Measurements from ENCODE around the gene ZFAND3.

The ZFAND3 gene

DNA sequence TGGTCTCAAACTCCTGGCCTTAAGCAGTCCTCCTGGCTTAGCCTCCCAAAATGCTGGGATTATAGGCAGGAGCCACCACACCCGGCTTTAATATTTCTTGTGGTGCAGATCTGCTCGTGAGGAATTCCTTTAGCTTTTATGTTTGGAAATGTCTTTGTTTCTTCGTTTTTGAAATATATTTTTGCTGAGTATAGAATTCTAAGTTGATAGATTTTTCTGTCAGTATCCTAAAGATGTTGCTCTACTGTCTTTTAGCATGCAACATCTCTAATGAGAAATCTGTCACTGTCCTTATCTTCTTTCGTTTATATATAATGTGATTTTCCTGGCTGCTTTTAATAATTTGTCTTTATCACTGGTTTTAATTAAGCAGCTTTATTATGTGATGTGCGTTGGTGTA is 75.1 kb downstream of the ZFAND3 start:
- no peak for DNase-seq (ENCODE audit: low read depth in 2 of 2)

DNA sequence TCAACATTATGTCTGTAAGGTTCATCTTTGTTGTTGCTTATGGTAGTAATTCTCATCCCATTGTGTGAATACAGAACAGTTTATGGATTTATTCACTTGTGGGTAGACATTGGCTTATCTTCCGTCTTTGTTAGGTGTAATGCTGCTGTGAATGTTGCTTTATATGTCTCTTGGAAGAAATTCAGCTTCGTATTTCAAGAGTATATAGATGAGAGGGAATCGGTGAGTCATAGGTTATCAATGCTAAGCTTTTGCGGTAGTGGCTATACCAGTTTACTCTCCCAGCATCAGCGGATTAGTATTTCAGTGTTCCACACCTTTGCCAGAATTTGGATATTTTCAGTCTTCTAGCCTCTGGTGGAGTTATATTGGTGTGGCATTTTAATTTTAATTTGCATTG is 77.8 kb downstream of the ZFAND3 start:
- DNase-seq (ENCODE audit: low read depth in 2 of 2): no peak

DNA sequence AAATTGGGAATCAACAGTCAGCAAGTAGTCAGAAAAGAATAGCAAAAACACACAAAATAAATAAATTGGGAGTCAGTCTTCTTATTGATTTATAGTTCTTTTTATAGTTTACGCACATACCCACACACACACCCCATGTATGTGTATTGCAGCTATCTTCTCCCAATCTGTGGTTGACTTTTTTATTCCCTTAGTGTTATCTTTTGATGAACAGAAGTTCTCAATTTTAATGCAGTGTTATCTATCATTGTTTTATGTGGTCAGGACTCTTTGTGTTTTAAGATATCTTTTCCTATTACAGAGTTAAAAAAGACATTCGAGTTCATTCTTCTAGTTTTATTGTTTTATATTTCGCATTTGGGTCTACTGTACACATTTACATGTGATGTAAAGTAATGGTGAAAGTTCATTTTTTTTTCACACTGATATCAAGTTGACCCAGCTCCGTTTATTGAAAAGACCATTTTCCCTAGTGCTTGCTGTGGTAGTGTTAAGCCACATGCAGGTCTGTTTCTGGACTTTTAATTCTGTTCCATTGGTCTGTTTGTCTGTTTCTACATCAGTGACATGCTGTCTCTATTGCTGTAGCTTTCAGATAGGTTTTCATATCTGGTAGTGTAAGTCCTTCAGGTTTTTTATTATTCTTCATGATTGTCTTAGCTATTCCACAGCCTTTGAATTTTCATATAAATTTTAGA is 78.4 kb downstream of the ZFAND3 start:
- DNase-seq (ENCODE audit: low read depth in 2 of 2): no peak

DNA sequence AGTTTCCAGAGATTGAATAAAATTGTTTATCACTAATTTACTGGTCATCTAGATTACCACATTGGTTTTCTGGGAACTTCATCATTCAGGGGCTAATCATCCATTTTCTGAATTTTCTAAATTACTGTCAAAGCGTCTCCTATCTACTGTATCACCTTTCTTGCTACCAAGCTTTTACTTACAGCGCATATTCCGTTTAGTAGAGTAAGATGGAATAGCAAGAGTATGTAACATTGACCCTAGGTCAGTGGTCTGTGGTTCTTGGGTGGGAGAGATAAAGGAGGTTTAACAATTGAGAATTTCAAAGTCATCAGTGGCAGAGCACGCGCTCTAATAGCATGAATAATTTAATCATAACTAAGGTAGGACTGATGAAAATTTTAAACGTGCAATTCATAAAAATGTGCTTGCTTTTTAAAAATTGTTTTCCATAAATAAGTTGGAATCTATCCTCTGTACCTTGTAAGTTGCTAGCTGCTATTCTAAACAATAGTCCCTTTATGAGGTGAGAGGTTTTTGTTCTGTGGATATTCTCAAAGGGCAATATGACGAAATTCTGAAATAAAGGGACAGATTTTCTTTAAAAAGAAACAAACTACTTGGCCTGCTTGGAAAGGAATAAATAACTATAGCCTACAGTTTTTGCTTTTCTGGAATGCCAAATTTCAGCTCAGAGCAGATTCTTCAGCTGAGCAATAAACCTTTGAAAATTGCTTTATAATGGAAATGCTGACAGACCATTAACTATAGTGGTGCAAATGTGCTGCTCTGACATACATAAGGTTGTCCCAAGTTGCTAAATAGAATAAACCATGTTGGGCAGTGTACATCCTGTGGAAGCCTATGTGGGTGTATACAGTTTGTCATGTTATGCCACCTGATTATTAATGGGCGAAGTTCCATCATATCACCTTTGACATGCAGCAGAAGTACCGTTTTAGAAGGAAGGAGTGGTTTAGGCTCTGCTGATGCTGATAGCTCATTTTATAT is 84.1 kb downstream of the ZFAND3 start:
- no peak for DNase-seq (ENCODE audit: low read depth in 2 of 2)

DNA sequence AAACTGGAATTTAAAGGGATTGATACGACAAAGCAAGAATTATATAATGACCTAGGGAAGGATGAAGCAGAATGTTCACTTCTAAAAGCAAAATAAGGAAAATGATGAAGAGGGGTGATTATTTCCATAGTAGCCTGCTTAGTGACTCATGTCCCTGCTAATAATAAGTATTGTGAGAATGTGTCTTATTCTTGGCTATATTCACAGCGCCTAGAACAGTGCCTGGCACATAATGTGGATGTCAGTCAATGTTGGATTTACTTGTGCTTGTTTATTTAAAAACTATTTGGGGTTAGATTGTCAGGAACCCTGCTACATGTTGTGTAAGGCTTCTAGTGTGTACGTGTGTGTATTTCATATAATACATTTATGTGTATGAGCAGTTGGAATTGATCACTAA is 85.1 kb downstream of the ZFAND3 start:
- DNase-seq (ENCODE audit: low read depth in 2 of 2): no peak

DNA sequence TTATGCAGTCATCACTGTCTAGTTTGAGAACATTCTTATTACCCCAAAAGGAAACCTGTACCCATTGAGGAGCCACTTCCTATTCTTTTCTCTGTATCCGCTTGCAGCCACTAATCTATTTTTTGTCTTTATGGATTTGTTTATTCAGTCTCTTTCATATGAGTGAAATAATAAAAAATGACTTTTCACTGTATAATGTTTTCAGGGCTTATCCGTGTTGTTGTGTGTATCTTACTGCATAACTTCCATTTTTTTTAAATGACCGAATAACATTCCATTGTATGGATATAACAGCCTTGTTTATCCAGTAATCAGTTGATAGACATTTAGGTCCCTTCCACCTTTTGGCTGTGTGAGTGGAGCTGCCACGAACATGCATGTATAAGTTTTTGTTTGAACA is 86.6 kb downstream of the ZFAND3 start:
- no peak for DNase-seq (ENCODE audit: low read depth in 2 of 2)

DNA sequence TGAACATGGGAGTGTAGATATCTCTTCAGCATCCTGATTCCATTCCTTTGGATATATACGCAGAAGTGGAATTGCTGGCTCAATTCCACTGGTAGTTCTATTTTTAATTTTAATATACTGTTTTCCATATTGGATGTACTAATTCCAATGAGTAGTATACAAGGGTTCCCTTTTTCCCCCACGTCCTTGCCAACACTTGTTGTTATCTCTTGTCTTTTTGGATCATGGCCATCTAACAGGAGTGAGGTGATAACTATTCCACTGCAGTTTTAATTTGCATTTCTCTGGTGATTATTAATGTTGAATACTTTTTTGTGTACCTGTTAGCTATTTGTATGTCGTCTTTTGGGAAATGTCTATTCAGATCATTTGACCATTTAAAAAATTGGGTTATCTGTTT is 91.5 kb downstream of the ZFAND3 start:
- no peak for DNase-seq (ENCODE audit: low read depth in 2 of 2)

DNA sequence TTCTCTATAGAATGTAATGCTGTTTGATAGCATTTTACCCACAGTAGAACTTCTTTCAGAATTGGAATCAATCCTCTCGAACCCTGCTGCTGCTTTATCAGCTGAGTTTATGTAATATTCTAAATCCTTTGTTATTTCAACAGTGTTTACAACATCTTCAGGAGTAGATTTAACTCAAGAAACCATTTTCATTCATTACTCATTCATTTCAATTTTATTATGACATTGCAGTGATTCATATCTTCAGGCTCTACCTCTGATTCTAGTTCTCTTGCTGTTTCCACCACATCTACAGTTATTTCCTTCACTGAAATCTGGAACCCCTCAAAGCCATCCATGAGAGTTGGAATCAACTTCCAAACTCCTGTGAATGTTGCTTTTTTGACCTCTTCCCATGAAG is 93.7 kb downstream of the ZFAND3 start:
- DNase-seq (ENCODE audit: low read depth in 2 of 2): no peak

DNA sequence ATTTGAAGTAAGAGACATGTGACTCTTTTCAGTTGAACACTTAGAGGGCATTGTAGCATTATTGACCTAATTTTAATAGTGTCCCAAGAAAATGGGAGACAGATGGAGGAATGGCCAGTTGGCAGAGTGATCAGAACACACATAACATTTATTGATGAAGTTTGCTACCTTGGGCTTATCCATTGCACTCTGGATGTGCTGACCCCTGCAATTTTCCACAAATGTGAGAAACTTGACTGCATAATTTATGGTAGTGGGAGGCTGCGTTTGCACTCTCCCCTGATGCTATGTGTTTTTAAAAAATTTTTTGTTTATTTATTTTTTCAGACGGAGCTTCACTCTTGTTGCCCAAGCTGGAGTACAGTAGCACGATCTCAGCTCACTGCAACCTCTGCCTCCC is 95.9 kb downstream of the ZFAND3 start:
- DNase-seq (ENCODE audit: low read depth in 2 of 2): no peak

DNA sequence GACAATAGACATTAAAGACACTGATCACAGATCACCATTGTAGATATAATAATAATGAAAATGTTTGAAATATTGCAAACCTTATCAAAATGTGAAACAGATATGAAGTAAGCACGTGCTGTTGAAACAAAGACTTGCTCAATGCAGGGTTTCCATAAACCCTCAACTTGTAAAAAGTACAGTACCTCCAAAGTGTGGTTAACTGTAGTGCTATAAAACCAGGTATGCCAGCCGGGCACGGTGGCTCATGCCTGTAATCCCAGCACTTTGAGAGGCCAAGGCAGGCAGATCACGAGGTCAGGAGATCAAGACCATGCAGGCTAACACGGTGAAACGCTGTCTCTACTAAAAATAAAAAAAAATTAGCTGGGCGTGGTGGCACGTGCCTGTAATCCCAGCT is 96.6 kb downstream of the ZFAND3 start:
- no peak for DNase-seq (ENCODE audit: low read depth in 2 of 2)

DNA sequence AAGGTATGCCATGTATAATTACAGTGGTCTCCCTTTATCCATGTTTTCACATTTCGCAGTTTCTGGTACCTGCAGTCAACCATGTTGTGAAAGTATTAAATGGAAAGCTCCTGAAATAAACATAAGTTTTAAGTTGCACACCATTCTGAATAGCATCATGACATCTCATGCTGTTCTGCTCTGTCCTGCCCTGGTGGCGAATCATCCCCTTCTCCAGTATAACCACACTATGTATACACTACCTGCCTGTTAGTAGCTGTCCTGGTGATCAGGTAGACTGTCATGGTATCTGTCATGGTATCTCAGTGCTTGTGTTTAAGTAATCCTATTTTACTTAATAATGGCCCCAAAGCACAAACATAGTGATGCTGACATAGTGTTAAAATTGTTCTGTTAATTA is 97.1 kb downstream of the ZFAND3 start:
- no peak for DNase-seq (ENCODE audit: low read depth in 2 of 2)

DNA sequence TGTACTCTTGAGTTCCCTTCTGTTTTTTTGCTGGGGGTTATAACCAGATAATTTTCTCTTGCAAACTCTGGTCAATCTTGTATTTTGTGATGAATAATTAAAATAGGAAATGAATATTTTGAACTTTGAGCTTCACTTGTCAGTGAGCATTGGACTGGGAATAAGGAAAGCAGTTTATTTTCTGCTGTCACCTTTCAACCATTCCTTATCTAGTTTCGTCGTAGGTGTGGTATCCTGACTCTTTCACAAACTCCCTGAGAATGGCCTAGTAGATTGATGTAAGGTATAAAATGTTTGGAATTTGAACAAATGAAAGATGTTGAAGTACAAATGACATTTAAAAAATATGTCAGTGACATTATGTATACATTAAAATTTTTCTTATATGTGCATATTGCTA is 98.0 kb downstream of the ZFAND3 start:
- no peak for DNase-seq (ENCODE audit: low read depth in 2 of 2)

DNA sequence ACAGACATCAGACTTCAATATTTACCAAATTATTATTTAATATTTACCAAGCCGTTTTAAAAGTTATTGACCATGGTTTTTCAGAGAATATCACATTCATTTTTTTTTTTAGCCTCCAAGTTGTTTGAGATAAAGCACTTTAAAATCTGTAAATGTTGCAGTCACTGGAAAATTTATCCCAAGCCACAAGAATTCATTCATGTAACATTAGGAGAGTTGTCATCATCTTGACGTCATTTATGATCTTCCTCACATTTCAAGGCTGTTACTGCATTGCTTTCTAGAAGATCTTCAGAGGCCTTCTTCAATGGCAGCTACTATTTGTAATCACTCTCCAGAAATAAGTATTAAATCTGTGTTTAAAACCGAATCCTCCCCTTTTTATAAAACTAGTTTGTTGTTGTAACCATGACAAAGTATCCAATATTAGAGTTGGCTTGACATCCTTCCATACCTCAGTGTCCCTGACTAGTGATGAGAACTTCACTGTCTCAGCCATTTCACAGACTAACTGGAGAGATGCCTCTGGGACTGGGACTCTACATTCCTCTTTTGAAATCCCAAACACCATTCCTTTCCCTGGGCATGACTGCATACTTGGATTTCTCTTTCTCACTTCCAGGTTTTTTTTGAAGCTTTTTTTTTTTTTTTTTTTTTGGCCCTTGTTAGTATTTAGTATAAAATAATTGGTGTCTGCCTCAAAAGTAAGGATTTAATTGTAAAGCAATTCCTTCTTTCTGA is 100.1 kb downstream of the ZFAND3 start:
- DNase-seq (ENCODE audit: low read depth in 2 of 2): no peak

DNA sequence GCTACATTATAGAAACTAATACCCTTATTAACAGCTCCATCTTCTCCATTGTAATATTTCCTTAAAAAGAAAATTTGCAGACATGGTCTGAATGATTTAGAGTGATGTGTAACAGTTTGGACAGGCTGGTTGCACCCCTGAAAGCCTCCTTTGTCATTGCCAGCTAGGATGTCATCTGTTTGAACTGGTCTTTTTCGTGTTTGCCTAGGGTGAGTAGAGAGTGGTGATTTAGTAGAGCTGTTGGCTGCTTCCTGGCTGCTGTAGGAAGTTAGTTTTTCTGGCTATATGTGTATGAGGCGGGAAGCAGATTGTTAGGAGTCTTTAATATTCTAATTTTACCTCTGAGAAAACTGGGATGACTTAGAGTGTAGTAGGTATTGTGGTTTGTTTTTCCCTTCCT is 101.1 kb downstream of the ZFAND3 start:
- DNase-seq (ENCODE audit: low read depth in 2 of 2): no peak

DNA sequence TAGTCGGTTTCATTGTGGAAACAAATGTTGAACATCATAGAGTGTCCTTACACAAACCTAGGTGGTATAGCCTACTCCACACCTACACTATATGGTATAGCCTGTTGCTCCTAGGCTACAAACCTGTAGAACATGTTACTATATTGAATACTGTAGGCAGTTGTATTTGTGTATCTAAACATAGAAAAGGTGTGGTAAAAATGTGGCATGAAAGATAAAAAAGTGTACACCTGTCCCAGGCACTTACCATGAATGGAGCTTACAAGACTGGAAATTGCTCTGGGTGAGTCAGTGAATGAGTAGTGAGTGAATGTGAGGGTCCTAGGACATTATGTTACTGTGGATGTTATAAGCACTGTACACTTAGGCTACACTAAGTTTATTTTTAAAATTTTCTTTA is 103.0 kb downstream of the ZFAND3 start:
- DNase-seq (ENCODE audit: low read depth in 2 of 2): no peak

DNA sequence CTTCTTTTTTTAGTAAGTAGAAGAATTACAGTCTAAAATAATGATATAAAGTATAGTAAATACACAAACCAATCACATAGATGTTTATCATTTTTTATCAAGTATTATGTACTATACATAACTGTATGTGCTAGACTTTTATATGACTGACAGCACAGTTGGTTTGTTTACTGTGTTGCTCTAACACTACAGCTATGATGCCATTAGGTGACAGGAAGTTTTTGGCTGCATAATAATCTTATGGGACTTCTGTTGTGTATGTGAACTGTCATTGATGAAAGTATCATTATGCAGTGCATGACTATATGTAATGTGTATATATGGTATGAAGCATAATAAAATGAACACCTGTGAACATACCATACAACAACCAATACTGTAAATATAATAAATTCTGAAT is 104.0 kb downstream of the ZFAND3 start:
- no peak for DNase-seq (ENCODE audit: low read depth in 2 of 2)

DNA sequence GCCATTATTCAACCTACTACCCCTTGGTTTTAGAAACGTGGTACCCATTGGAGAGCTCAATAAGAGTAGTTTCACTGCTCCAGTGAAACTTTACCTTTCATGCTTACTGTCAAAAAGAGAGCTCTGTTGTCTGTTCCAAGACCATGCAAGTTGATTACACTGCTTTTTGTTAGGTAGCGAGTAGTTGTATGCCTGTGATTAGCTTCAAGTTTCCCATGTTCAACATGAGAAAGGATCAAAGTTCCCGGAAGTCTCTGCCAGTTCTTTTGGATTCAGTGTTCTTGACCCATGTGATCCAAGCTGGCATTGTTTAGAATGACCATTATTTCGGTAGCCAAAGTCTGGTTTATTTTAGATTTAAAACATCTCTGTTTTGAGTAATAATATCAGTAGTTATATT is 107.1 kb downstream of the ZFAND3 start:
- DNase-seq (ENCODE audit: low read depth in 2 of 2): no peak

DNA sequence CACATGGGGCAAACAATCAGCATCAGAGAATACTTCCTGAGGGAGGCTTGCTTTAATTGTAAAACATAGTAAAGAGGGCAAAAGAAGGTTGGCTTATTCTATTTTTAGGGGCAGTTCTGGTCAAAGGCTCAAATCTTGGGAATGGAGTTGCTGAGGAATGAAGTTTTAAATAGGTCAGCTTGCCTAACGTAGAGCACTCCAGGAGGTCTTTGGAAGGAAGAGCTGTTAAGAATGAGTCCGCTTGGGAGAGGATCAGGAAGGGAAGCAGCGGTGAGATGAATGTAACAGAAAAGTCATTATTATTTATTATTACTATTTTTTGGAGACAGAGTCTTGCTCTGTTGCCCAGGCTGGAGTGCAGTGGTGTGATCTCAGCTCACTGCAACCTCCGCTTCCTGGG is 108.7 kb downstream of the ZFAND3 start:
- no peak for DNase-seq (ENCODE audit: low read depth in 2 of 2)

DNA sequence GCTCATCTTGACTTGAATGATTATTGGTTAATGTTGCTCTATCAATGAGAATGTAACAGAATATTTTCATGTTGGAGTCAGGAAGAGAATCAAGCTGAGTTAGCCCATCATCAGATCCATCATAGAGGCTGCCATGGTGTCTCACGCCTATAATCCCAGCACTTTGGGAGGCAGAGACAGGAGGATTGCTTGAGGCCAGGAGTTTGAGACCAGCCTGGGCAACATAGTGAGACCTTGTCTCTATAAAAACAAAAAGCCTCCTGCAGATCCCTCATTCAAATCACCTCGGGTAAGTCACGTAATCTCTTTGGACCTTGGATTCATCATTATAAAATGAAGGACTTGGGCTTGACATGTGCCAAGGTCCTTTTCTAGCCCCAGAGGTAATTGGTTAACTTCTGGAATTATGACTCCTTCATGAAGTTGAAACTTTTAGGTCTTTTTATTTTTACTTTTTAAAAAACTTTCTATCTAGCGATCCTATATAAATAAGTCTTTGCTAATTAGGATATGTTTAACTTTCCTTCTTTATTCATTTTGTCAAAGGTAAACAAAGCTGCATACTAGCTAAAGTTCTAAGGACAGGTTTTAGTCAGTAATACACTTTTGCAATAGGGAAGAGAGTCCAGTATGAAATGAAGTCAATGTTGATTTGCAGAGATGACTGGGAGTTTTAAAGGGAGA is 110.9 kb downstream of the ZFAND3 start:
- no peak for DNase-seq (ENCODE audit: low read depth in 2 of 2)

DNA sequence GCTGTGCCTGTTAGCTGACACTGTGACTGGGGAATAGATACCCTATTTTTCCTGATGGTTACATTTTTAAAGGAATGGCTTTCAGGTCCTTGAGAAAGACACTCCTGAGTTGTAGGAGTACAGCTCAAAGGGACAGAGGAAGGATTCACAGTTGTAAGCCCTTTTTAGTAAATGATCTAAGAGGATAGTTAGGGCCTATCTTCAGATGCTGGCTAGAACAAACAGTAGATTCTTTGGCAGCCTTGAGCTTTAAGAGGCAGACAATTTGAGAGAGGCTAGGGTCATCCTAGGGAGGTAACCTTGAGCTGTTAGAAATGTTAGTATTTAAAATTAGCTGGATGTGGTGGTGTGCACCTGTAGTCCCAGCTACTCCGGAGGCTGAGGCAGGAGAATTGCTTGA is 111.5 kb downstream of the ZFAND3 start:
- no peak for DNase-seq (ENCODE audit: low read depth in 2 of 2)

DNA sequence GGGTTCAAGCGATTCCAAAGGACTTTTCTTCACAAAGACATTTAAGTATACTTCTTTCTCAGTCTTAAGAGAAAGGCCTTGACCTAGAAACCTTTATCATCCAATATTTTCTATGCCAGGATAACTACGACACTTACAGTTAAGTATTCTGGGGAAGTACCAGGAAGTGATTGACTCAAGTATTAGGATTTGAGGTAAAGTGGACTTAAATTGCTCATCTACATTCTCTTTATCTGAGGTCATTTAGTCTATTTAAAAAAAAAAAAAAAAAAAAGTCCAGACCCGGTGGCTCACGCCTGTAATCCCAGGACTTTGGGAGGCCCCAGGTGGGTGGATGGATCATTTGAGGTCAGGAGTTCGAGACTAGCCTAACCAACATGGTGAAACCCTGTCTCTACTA is 114.7 kb downstream of the ZFAND3 start:
- no peak for DNase-seq (ENCODE audit: low read depth in 2 of 2)

DNA sequence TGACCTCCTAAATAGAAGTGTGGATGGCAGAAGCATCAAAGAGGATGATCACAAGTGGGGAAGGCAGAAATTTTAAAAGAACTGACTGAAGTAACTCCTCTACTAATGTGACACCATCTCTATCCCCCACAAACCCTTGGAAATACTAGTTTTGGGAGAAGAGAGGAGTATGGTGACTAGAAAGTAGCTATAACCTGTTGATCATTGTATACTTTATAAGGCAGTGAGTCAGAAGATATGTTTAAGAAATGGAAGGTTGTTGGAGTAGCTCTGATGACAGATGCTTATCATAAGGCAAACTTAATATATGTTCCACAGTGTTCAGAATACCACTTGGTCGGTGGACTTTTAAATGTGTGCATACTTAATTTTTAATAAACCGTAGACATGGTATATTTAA is 116.6 kb downstream of the ZFAND3 start:
- no peak for DNase-seq (ENCODE audit: low read depth in 2 of 2)

All from stimulated activated CD8-positive, alpha-beta memory T cell treated with anti-CD3 and anti-CD28 coated beads, Interleukin-15, amount 100 ng/mL, for 48 hours (primary cell).